HFFc6 (cell line): ENCODE measurements around the gene SLAMF9. TPM values are rescaled to one million over a fixed set of nuclear protein-coding genes. Genes with fewer than 3 reads are reported as not detected.

Experiments used
- DNase-seq: peaks from one replicate; pipeline ENCODE4 v3.0.0-alpha.2; 2018
- H3K27ac Mint-ChIP-seq: 2 replicates; pipeline ENCODE4 v1.8.0; 2020; ENCODE audit warnings: mild to moderate bottlenecking, mixed read lengths
- H3K27me3 Mint-ChIP-seq: 2 replicates; pipeline ENCODE4 v1.8.0; 2021; ENCODE audit warnings: mild to moderate bottlenecking, moderate library complexity, mixed read lengths; ENCODE audit not compliant: insufficient read depth
- H3K36me3 Mint-ChIP-seq: 2 replicates; pipeline ENCODE4 v1.8.0; 2021; ENCODE audit warnings: low read depth, mixed read lengths
- H3K4me1 Mint-ChIP-seq: 2 replicates; pipeline ENCODE4 v1.8.0; 2020; ENCODE audit warnings: low read depth, mixed read lengths
- H3K4me3 Mint-ChIP-seq: 2 replicates; pipeline ENCODE4 v1.8.0; 2020; ENCODE audit warnings: mild to moderate bottlenecking, moderate library complexity, mixed read lengths
- H3K9me3 Mint-ChIP-seq: 2 replicates; pipeline ENCODE4 v1.8.0; 2020; ENCODE audit warnings: mild to moderate bottlenecking, mixed read lengths
- total RNA-seq, 6 experiments: library from RNA; stranded (reverse); fragmentation: NEBNext Ultra II Directional; extraction: Animal tissue kit (Norgen Biotek cat#: 25700); gene quantifications; 2 replicates in 1 of 6; 3 replicates in 5 of 6; pipeline ENCODE4 v1.2.3, GENCODE V29; 2021
- TF ChIP-seq, protein P1 (sequence below): fragments of 200-600 bp; sonication (generic); IDR thresholded peaks from 2 replicates; pipeline ENCODE4 v1.5.0; 2021; ENCODE audit warnings: antibody characterized with exemption, mild to moderate bottlenecking

SLAMF9 gene
- total RNA-seq, 6 experiments from 2014 or later = 0.41 to 0.51 (median 0.46) TPM; not detected in 3

DNA sequence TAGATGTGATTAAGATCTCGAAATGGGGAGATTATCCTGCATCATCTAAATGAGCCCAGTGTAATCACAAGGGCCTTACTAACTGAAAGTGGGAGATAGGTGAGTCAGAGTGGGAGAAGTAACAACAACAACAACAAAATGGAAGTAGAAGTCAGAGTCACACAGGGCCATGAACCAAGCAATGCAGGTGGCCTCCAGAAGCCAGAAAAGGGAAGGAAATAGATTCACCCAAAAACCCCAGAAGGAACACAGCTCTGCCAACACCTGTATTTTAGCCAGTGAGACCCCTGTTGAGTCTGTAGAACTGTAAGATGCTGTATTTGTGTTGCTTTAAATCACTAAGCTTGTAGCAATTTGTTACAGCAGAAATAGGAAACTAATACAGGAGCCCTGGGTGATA, 32.8 kb downstream of the SLAMF9 start:
- peaks cover 86% of the 10 kb centered on the region for H3K4me1 Mint-ChIP-seq
- peak overlapping the region; percentile 70 for H3K4me3 Mint-ChIP-seq
- peaks cover 66% of the 10 kb centered on the region for H3K36me3 Mint-ChIP-seq
- TF ChIP-seq, protein P1, sequence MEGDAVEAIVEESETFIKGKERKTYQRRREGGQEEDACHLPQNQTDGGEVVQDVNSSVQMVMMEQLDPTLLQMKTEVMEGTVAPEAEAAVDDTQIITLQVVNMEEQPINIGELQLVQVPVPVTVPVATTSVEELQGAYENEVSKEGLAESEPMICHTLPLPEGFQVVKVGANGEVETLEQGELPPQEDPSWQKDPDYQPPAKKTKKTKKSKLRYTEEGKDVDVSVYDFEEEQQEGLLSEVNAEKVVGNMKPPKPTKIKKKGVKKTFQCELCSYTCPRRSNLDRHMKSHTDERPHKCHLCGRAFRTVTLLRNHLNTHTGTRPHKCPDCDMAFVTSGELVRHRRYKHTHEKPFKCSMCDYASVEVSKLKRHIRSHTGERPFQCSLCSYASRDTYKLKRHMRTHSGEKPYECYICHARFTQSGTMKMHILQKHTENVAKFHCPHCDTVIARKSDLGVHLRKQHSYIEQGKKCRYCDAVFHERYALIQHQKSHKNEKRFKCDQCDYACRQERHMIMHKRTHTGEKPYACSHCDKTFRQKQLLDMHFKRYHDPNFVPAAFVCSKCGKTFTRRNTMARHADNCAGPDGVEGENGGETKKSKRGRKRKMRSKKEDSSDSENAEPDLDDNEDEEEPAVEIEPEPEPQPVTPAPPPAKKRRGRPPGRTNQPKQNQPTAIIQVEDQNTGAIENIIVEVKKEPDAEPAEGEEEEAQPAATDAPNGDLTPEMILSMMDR = no peak
- peaks cover 14% of the 10 kb centered on the region; the same call in 1 of the 2 replicates for H3K27me3 Mint-ChIP-seq
- DNase-seq = no peak
- H3K27ac Mint-ChIP-seq = peak overlapping the region; percentile 96
- no peaks in the 10 kb centered on the region for H3K9me3 Mint-ChIP-seq

DNA sequence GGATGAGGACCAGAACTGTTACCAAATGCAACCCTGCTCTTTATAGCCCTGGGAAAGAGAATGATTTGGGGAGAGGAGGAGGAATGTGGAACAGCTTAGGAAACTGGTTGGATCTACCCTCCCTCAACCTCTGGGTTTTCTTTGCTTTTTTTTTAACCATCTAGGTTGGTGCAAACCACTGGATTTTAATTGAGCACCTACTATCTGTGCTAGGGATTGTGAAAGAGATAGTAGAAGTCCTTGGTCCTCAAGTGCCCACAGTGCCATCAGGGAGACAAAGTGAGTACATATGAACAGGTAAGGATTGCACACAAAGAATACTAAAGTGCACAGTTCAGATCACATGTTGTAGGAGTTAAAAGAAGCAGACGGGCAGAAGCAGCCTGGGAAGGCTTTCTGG, 33.4 kb downstream of the SLAMF9 start:
- peaks cover 86% of the 10 kb centered on the region for H3K4me1 Mint-ChIP-seq
- no peak for DNase-seq
- peak overlapping the region; percentile 96; the same call in 1 of the 2 replicates for H3K27ac Mint-ChIP-seq
- peak overlapping the region; percentile 70; the same call in 1 of the 2 replicates for H3K4me3 Mint-ChIP-seq
- H3K9me3 Mint-ChIP-seq = no peaks in the 10 kb centered on the region
- TF ChIP-seq, protein P1 = no peak
- peaks cover 66% of the 10 kb centered on the region for H3K36me3 Mint-ChIP-seq
- H3K27me3 Mint-ChIP-seq = peaks cover 14% of the 10 kb centered on the region; the same call in 1 of the 2 replicates

DNA sequence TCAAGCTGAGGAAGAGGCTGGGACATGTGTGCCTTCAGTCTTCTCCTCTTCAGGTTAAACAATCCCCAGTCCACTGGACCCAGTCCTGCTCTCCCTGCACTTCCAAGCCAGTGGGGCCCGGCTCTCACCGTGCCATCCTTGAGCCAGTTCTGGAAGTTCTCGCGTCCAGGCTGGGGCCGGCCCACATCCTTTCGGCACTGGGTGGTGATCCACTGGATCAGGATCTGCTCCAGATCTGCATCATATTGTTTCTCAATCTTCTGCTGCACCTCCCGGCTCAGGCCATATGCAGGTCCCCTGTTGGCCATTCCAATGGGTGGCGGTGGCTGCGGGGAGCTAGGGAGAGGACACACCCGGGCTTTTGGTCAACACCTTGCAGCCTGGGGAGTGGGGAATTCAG, 33.8 kb downstream of the SLAMF9 start:
- TF ChIP-seq, protein P1 = no peak
- peaks cover 66% of the 10 kb centered on the region for H3K36me3 Mint-ChIP-seq
- H3K4me3 Mint-ChIP-seq = no peak overlapping the region
- DNase-seq = no peak
- peaks cover 88% of the 10 kb centered on the region for H3K4me1 Mint-ChIP-seq
- peak overlapping the region; percentile 94; the same call in 1 of the 2 replicates for H3K27ac Mint-ChIP-seq
- H3K9me3 Mint-ChIP-seq = no peaks in the 10 kb centered on the region
- peaks cover 12% of the 10 kb centered on the region; the same call in 1 of the 2 replicates for H3K27me3 Mint-ChIP-seq

DNA sequence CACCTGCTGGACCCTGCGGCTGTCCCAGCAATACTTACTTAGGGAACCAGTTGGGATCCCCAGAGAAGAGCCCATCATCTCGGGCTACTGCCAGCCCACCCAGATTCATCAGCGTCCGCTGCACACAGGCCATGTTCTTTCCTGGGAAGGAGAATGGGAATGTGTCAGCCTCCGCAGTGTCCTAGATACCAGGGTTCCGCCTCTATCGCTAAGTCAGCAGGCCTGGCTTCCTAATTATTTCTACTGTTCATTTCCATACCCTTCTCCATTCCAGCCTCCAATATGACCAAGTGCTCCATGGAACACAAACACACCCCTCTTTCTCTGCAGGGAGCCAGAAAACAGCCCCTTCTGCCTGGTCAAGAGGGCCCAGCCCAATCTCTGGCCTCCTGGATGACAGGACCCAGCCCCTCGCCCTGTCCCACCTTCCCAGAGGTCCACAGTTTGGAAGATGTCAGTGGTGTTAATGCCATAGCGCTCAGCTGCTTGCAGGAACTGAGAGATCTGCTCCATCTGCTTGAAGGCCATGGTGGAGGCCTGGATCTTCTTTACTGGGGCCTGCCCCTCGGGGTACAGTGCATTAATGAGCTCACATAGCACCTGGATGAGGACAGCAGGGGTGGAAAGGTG, 34.7 kb downstream of the SLAMF9 start:
- no peak for DNase-seq
- TF ChIP-seq, protein P1 = no peak
- Mint-ChIP-seq H3K4me3 (no peak overlapping the region), H3K9me3 (no peaks in the 10 kb centered on the region), H3K4me1 (peaks cover 97% of the 10 kb centered on the region), H3K36me3 (peaks cover 64% of the 10 kb centered on the region), H3K27me3 (peaks cover 9% of the 10 kb centered on the region; the same call in 1 of the 2 replicates), H3K27ac (peak overlapping the region; percentile 94)

DNA sequence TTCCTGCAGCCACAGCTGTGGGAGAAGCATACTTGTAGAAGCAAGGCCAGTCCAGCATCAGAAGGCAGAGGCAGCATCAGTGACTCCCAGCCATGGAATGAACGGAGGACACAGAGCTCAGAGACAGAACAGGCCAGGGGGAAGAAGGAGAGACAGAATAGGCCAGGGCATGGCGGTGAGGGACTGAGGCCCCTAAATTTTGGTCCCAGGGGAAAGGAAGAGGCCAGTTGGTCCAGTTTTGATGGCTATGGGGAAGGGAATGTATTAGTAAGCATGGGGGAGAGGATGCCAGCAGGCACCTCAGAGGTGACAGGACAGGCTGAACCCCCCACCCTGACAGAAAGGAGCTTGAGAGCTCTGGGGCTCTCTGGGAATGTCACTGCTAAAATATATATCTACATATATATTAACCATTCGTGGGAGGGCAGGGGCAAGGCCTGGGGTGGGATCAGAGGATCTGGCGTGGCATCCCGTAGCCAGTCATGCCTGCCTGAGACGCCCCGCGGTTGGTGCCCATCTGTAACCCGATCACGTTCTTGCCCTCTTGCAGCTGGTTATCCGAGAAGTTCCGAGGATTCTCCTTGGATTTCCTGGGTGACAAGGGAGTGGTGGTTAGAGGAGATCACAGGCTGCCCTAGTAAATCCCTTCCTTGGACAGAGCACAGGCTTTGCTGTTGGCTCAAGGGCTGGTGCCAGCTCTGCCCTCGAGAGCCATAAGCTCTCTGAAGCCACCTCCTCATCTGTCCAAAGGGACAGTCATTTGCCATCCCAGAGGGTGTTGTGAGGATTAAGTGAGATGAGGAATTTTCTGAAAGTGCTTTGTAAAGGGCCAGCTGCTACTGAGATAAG, 35.5 kb downstream of the SLAMF9 start:
- DNase-seq = peak; percentile 44
- Mint-ChIP-seq H3K4me3 (peak overlapping the region; percentile 54), H3K36me3 (peaks cover 66% of the 10 kb centered on the region), H3K27ac (peak overlapping the region; percentile 94), H3K9me3 (no peaks in the 10 kb centered on the region), H3K4me1 (peaks cover 100% of the 10 kb centered on the region), H3K27me3 (peaks cover 14% of the 10 kb centered on the region; the same call in 1 of the 2 replicates)
- TF ChIP-seq, protein P1 = no peak
